ENCODE data around the gene RNF180.

Gene RNF180

GRCh38 chr5:64190562-64191306 lies 25.1 kb downstream of the RNF180 start:
- TF ChIP-seq CTCF (IDR thresholded peaks at IDR 0.05; ENCODE audit: borderline replicate concordance, extremely low read depth, low read length, poor library complexity, severe bottlenecking) (no peak), EZH2 (IDR thresholded peaks at IDR 0.05; ENCODE audit: borderline replicate concordance, low read depth, low read length, severe bottlenecking) (no peak)
- Histone ChIP-seq H3K4me2 (ENCODE audit: insufficient read depth, low read length) (no peak overlapping the region), H3K4me3 (ENCODE audit: low read depth in 1 of 2, low read length in 2 of 2) (no peak overlapping the region), H3K9ac (ENCODE audit: low read depth, low read length) (no peak overlapping the region), H3K27me3 (ENCODE audit: insufficient read depth, low read length, poor library complexity) (no peaks in the 10 kb centered on the region), H3K79me2 (ENCODE audit: insufficient read depth, low read length) (no peaks in the 10 kb centered on the region), H3K27ac (ENCODE audit: low read length) (no peak overlapping the region), H3K36me3 (ENCODE audit: insufficient read depth, low read length) (no peaks in the 10 kb centered on the region), H4K20me1 (ENCODE audit: insufficient read depth, low read length) (no peaks in the 10 kb centered on the region), H2AFZ (ENCODE audit: low read depth, low read length) (no peak overlapping the region), H3K9me3 (ENCODE audit: insufficient read depth, low read length, severe bottlenecking) (no peaks in the 10 kb centered on the region), H3K4me1 (ENCODE audit: insufficient read depth, low read length) (no peaks in the 10 kb centered on the region)
- no peak for DNase-seq
- no peak for ATAC-seq (ENCODE audit: insufficient read depth, low read depth)

GRCh38 chr5:64195981-64196380 lies 30.3 kb downstream of the RNF180 start:
- H3K27me3 ChIP-seq (ENCODE audit: insufficient read depth, low read length, poor library complexity) = no peaks in the 10 kb centered on the region
- H3K36me3 ChIP-seq (ENCODE audit: insufficient read depth, low read length) = no peaks in the 10 kb centered on the region
- no peak overlapping the region for H3K4me3 ChIP-seq (ENCODE audit: low read depth in 1 of 2, low read length in 2 of 2)
- H2AFZ ChIP-seq (ENCODE audit: low read depth, low read length) = no peak overlapping the region
- no peak for DNase-seq
- no peak overlapping the region for H3K4me2 ChIP-seq (ENCODE audit: insufficient read depth, low read length)
- H3K9ac ChIP-seq (ENCODE audit: low read depth, low read length) = no peak overlapping the region
- no peaks in the 10 kb centered on the region for H3K79me2 ChIP-seq (ENCODE audit: insufficient read depth, low read length)
- no peaks in the 10 kb centered on the region for H4K20me1 ChIP-seq (ENCODE audit: insufficient read depth, low read length)
- no peak for ATAC-seq (ENCODE audit: insufficient read depth, low read depth)
- TF ChIP-seq CTCF (IDR thresholded peaks at IDR 0.05; ENCODE audit: borderline replicate concordance, extremely low read depth, low read length, poor library complexity, severe bottlenecking) (no peak), EZH2 (IDR thresholded peaks at IDR 0.05; ENCODE audit: borderline replicate concordance, low read depth, low read length, severe bottlenecking) (no peak)
- H3K4me1 ChIP-seq (ENCODE audit: insufficient read depth, low read length) = no peaks in the 10 kb centered on the region
- no peaks in the 10 kb centered on the region for H3K9me3 ChIP-seq (ENCODE audit: insufficient read depth, low read length, severe bottlenecking)
- no peak overlapping the region for H3K27ac ChIP-seq (ENCODE audit: low read length)

GRCh38 chr5:64199425-64199824 lies 33.8 kb downstream of the RNF180 start:
- Histone ChIP-seq H3K9me3 (ENCODE audit: insufficient read depth, low read length, severe bottlenecking) (no peaks in the 10 kb centered on the region), H3K4me3 (ENCODE audit: low read depth in 1 of 2, low read length in 2 of 2) (no peak overlapping the region), H4K20me1 (ENCODE audit: insufficient read depth, low read length) (no peaks in the 10 kb centered on the region), H3K4me1 (ENCODE audit: insufficient read depth, low read length) (no peaks in the 10 kb centered on the region), H3K27ac (ENCODE audit: low read length) (no peak overlapping the region), H2AFZ (ENCODE audit: low read depth, low read length) (no peak overlapping the region), H3K36me3 (ENCODE audit: insufficient read depth, low read length) (no peaks in the 10 kb centered on the region), H3K79me2 (ENCODE audit: insufficient read depth, low read length) (no peaks in the 10 kb centered on the region), H3K4me2 (ENCODE audit: insufficient read depth, low read length) (no peak overlapping the region), H3K27me3 (ENCODE audit: insufficient read depth, low read length, poor library complexity) (no peaks in the 10 kb centered on the region), H3K9ac (ENCODE audit: low read depth, low read length) (no peak overlapping the region)
- no peak for TF ChIP-seq CTCF (IDR thresholded peaks at IDR 0.05; ENCODE audit: borderline replicate concordance, extremely low read depth, low read length, poor library complexity, severe bottlenecking)
- no peak for TF ChIP-seq EZH2 (IDR thresholded peaks at IDR 0.05; ENCODE audit: borderline replicate concordance, low read depth, low read length, severe bottlenecking)
- ATAC-seq (ENCODE audit: insufficient read depth, low read depth) (no peak), DNase-seq (no peak)
